GM18909 (cell line): ENCODE measurements around the gene RASAL2.

Experiments
- ATAC-seq: cut with Tn5 transposase; IDR thresholded peaks from one replicate; pipeline ENCODE4 v1.9.1; 2021; ENCODE audit warnings: mild to moderate bottlenecking; ENCODE audit not compliant: unreplicated experiment, poor library complexity

Gene RASAL2

GRCh38 chr1:178521241-178521640 lies 427.3 kb downstream of the RASAL2 start:
- ATAC-seq, result no peak

- ATAC-seq, result no peak
Measured at GRCh38 chr1:178527117-178527516, 433.2 kb downstream of the RASAL2 start.

- ATAC-seq, result no peak
Measured at GRCh38 chr1:178528228-178528952, 434.5 kb downstream of the RASAL2 start.

- ATAC-seq, result no peak
Measured at GRCh38 chr1:178528953-178529335, 435.0 kb downstream of the RASAL2 start.

DNA sequence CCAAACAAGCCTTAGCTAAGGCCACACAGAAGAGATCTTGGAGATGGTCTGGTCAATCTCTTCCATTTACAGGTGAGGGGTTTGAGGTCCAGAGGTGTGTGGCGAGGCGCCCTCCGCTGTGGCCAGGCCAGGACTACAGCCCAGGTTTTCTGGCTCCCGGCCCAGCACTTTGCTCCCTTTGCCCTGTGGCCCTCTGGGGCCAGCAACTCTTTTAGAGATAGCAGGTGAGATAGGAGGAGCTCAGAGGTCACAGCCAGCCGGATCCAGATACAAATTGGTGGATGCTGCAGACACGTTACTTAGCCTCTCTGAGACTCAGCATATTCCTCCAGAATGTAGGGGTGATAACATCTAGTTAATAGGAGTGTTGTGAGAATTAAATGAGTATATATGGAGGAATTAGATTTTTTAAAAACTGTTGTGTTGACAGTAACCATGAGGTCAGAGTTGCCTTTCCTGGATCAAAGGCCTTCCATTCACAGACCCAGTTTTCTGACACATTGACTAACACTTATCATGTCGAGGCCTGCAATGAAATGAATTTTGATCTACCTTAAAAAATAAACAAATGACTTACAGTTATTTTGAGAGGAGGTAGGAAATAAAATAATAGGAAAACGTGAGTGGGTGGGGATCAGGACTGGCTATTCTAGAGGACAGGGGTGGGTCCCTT lies 435.6 kb downstream of the RASAL2 start:
- no peak for ATAC-seq

- ATAC-seq, result no peak
Measured at GRCh38 chr1:178530037-178530402, 436.1 kb downstream of the RASAL2 start.

DNA sequence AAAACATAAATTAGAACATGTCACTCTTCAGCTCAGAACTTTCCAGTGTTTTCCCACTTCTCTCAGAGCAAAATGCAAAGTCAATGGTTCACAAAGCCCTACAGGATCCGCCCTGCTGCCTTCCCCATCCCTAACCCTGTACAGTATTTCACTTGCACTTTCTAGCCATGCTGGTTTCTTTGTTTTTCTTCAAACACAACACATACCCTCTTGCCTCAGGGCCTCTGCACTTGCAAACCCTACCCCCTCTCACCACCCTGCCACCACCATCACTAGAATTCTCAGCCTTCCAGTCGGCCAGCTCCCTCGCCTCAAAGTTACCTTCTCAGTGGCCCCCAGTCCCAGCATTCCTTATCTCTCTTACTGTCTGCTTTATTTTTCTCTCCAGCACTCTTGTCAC lies 436.6 kb downstream of the RASAL2 start:
- ATAC-seq, result no peak

GRCh38 chr1:178531887-178532286 lies 438.0 kb downstream of the RASAL2 start:
- peak; percentile 20 for ATAC-seq

DNA sequence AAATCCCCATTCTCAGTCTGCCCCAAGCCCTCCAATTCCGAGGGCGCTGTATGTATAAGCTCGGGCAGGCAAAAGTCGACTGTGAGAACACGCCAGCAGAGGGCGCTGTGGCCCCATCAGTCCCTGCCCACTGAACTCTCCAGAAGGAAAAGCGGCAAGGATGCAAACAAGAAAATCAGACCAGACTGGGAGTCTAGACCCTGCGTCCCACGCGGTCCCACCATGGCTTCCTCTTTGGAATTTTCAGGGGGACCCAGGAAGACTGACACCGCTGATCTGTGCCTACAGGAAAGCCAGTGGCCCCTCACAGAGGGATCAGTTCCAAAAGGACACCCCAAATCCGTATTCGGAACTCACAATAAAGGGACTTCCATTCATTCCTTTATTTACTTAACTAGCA lies 438.5 kb downstream of the RASAL2 start:
- ATAC-seq, result peak; percentile 83

DNA sequence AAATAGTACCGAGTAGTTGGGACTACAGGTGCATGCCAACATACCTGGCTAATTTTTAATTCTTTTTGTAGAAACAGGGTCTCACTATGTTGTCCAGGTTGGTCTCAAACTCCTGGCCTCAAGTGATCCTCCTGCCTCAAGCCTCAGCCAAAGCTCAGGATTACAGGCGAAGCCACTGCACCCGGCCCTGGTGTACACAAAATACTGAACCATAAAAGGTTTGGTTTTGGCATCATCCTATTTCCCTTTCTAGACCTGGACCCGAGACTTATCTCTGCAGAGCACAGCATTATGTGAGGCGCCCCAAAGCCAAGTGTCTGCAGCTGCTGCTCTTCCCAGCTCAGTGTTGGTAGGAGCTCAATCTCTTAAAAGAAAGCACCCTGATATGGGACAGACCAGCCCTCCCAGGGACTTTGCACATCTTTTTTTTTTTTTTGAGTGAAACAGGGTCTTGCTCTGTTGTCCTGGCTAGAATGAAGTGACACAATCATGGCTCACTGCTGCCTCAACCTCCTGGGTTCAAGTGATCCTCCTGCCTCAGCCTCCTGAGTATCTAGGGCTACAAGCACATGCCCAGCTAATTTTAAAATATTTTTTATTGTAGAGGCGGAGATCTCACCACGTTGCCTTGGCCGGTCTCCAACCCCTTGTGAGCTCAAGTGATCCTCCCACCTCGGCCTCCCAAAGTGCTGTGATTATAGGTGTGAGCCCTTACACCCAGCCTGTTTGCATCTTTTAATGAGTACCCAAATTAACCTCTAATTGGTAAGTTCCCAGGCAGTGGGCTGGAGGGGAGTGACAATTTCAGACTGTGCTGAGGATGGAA lies 439.4 kb downstream of the RASAL2 start:
- no peak for ATAC-seq
